HepG2 (cell line): Measurements from ENCODE around the gene CEACAM16. TPM values are rescaled to one million over a fixed set of nuclear protein-coding genes. Genes with fewer than 3 reads are reported as not detected.

Source experiments
- CBX5 ChIP-seq: sonication (generic); formaldehyde crosslinking; IDR thresholded peaks from 2 replicates; pipeline ENCODE4 v1.4.0; 2020; ENCODE audit warnings: missing genetic modification reagents, borderline replicate concordance
- CENPBD1 ChIP-seq: sonication (generic); formaldehyde crosslinking; IDR thresholded peaks from 2 replicates; pipeline ENCODE4 v1.8.0; 2022; ENCODE audit warnings: missing genetic modification reagents, low read depth, mild to moderate bottlenecking, borderline replicate concordance
- ETV5 ChIP-seq: IDR thresholded peaks from 2 replicates; pipeline ENCODE4 v1.6.1; 2018; ENCODE audit warnings: missing biosample characterization, missing genetic modification reagents, inconsistent platforms, borderline replicate concordance
- FOXA1 ChIP-seq, 2 experiments: fragments of 450-650 bp in 1 of 2; sonication (generic) in 1 of 2; formaldehyde crosslinking in 1 of 2; IDR thresholded peaks; 2 replicates each; pipeline versions ENCODE4 v1.4.0 to v1.6.1; 2016 to 2020; ENCODE audit warnings: missing genetic modification reagents in 1 of 2
- GABPA ChIP-seq, 2 experiments: IDR thresholded peaks; 2 replicates each; pipeline ENCODE4 v1.6.1; 2011 to 2016; ENCODE audit warnings: low read depth in 2 of 2, low read length in 1 of 2, missing biosample characterization in 1 of 2, missing genetic modification characterization in 1 of 2
- HMG20A ChIP-seq: IDR thresholded peaks from 2 replicates; pipeline ENCODE4 v1.6.1; 2016; ENCODE audit warnings: borderline replicate concordance
- ISX ChIP-seq: sonication (generic); formaldehyde crosslinking; conservative IDR thresholded peaks from 2 replicates; pipeline ENCODE4 v1.5.0; 2020; ENCODE audit warnings: missing genetic modification reagents
- MAX ChIP-seq: IDR thresholded peaks from 2 replicates; pipeline ENCODE4 v1.6.1; 2012; ENCODE audit warnings: inconsistent platforms
- NR2F1 ChIP-seq, 2 experiments: fragments of 450-650 bp in 1 of 2; formaldehyde crosslinking in 1 of 2; IDR thresholded peaks; 2 replicates each; pipeline versions ENCODE4 v1.5.0 to v1.6.1; 2016 to 2020; ENCODE audit warnings: mild to moderate bottlenecking in 1 of 2, missing compliant biosample characterization in 1 of 2, missing genetic modification reagents in 1 of 2, moderate library complexity in 1 of 2
- RFXANK ChIP-seq: IDR thresholded peaks from 2 replicates; pipeline ENCODE4 v1.6.1; 2016
- RXRB ChIP-seq: IDR thresholded peaks from 2 replicates; pipeline ENCODE4 v1.6.1; 2016; ENCODE audit warnings: borderline replicate concordance, missing genetic modification reagents, missing compliant biosample characterization
- SSRP1 ChIP-seq: IDR thresholded peaks from 2 replicates; pipeline ENCODE4 v1.6.1; 2016; ENCODE audit warnings: control low read depth
- TEAD2 ChIP-seq: sonication (generic); formaldehyde crosslinking; IDR thresholded peaks from 2 replicates; pipeline ENCODE4 v1.9.0; 2021; ENCODE audit warnings: missing genetic modification reagents
- ZNF180 ChIP-seq: sonication (generic); formaldehyde crosslinking; IDR thresholded peaks from 2 replicates; pipeline ENCODE4 v1.4.0; 2020; ENCODE audit warnings: low read depth, missing genetic modification reagents, borderline replicate concordance
- ZNF30 ChIP-seq: sonication (generic); formaldehyde crosslinking; IDR thresholded peaks from 2 replicates; pipeline ENCODE4 v1.5.0; 2020; ENCODE audit warnings: mild to moderate bottlenecking, missing genetic modification reagents
- ZNF382 ChIP-seq: sonication (generic); formaldehyde crosslinking; IDR thresholded peaks from 2 replicates; pipeline ENCODE4 v1.5.0; 2020; ENCODE audit warnings: missing genetic modification reagents, mild to moderate bottlenecking, borderline replicate concordance
- ZNF510 ChIP-seq: sonication (generic); formaldehyde crosslinking; IDR thresholded peaks from 2 replicates; pipeline ENCODE4 v1.4.0; 2020; ENCODE audit warnings: low read depth, mild to moderate bottlenecking, missing genetic modification reagents
- ZNF878 ChIP-seq: sonication (generic); formaldehyde crosslinking; IDR thresholded peaks from 2 replicates; pipeline ENCODE4 v1.8.1; 2023; ENCODE audit warnings: mild to moderate bottlenecking, missing genetic modification reagents, moderate library complexity
- ZSCAN21 ChIP-seq: sonication (generic); formaldehyde crosslinking; IDR thresholded peaks from 2 replicates; pipeline ENCODE4 v1.8.0; 2022; ENCODE audit warnings: mild to moderate bottlenecking, missing genetic modification reagents, moderate library complexity, borderline replicate concordance
- ZSCAN25 ChIP-seq: sonication (generic); formaldehyde crosslinking; IDR thresholded peaks from 2 replicates; pipeline ENCODE4 v1.8.0; 2022; ENCODE audit warnings: mild to moderate bottlenecking, missing genetic modification reagents
- polyA plus RNA-seq, 8 experiments: library from polyadenylated mRNA; depleted of rRNA in 3 of 8; stranded (reverse) in 7 of 8; unstranded in 1 of 8; fragments of >200 nt; fragmentation: Illumina TruSeq in 4 of 8; extraction: Trizol in 4 of 8; gene quantifications; 2 replicates each; pipeline versions ENCODE4 v1.2.1 to v1.2.3, GENCODE V29; 2011 to 2016; ENCODE audit warnings: low read depth in 4 of 8, missing spikeins in 1 of 8, mixed read lengths in 1 of 8; ENCODE audit not compliant: insufficient read depth in 1 of 8
- total RNA-seq, 5 experiments: library from RNA; depleted of rRNA; stranded (reverse); fragments of >200 nt; fragmentation: Illumina TruSeq; extraction: Trizol; gene quantifications; 2 replicates each; pipeline ENCODE4 v1.2.3, GENCODE V29; 2016; ENCODE audit warnings: low read depth in 1 of 5
- TF ChIP-seq, protein P1 (sequence below): sonication (generic); formaldehyde crosslinking; IDR thresholded peaks from 2 replicates; pipeline ENCODE4 v1.4.0; 2020; ENCODE audit warnings: missing genetic modification reagents
- TF ChIP-seq, protein P2 (sequence below): sonication (generic); formaldehyde crosslinking; IDR thresholded peaks from 2 replicates; pipeline ENCODE4 v1.5.1; 2020; ENCODE audit warnings: mild to moderate bottlenecking, missing genetic modification reagents

CEACAM16 gene
- total and polyA plus RNA-seq, 2 of the 13 experiments (the other 11 are each of a cell fraction or from before 2014, with no cell fraction given), result not detected

DNA sequence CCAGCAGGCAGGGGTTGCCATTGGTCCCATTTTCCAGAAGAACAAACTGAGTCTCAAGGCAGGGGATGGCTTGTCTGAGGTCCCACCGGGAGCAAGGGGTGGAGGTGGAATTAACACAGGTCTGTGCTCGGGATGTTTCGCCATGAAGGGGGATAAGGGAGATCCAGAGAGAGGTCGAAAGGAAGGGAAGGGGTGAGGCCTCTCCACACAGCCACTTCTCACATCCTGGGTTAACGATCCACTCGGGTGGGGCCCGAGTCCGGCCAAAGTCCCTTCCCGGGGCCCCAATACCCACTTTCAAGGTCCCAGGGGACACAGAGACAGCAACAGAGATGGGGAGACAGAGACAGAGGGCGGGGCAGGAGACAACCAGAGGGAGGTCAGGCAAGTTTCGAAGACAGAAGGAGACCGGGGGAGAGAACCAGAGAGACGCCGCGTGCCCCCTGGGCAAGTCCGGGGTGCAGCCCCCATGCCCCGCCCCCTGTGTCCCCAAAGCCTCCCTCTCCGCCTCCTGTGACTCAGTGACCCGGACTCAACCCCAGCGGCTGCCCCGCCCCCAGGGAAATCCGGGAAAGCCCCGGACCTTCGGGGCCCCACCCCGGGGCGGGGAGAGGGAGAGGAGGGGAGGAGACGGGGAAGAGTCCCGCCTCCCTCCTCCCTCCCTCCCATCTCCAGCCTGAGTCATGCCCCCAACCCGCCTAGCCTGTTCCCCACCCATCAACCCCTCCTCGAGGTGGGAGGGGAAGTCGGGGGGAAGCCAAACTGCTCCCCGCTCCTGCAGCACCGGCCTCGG, 48.2 kb downstream of the CEACAM16 start (continued):
- TF ChIP-seq ISX (CRISPR knock-in tag), result no peak
- TF ChIP-seq CBX5, result 0 out of 2 replicates have a peak, but pooled peaks have one; percentile 32
- TF ChIP-seq ZNF510 (CRISPR knock-in tag), result no peak
- TF ChIP-seq ZNF180 (CRISPR knock-in tag), result no peak
- no peak for TF ChIP-seq CENPBD1
- peak; percentile 53 for TF ChIP-seq MAX
- no peak for TF ChIP-seq ZNF878 (CRISPR knock-in tag)
- TF ChIP-seq RXRB (CRISPR knock-in tag), result peak; percentile 91
- TF ChIP-seq, protein P1, sequence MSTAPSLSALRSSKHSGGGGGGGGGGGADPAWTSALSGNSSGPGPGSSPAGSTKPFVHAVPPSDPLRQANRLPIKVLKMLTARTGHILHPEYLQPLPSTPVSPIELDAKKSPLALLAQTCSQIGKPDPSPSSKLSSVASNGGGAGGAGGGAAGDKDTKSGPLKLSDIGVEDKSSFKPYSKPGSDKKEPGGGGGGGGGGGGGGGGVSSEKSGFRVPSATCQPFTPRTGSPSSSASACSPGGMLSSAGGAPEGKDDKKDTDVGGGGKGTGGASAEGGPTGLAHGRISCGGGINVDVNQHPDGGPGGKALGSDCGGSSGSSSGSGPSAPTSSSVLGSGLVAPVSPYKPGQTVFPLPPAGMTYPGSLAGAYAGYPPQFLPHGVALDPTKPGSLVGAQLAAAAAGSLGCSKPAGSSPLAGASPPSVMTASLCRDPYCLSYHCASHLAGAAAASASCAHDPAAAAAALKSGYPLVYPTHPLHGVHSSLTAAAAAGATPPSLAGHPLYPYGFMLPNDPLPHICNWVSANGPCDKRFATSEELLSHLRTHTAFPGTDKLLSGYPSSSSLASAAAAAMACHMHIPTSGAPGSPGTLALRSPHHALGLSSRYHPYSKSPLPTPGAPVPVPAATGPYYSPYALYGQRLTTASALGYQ (CRISPR knock-in tag), result 0 out of 2 replicates have a peak, but pooled peaks have one; percentile 38
- TF ChIP-seq NR2F1 (CRISPR knock-in tag; IDR thresholded peaks at IDR 0.05), result peak; percentile 58 to 73; a peak in 3 of 4 replicates
- no peak for TF ChIP-seq ZNF30 (CRISPR knock-in tag)
- TF ChIP-seq ETV5, result peak; percentile 55; the same call in 1 of the 2 replicates
- no peak for TF ChIP-seq ZNF382 (CRISPR knock-in tag)
- no peak for TF ChIP-seq TEAD2
- no peak for TF ChIP-seq GABPA (IDR thresholded peaks at IDR 0.05; ENCODE audit: low read depth, low read length)
- TF ChIP-seq GABPA (CRISPR knock-in tag; IDR thresholded peaks at IDR 0.05; ENCODE audit: low read depth), result no peak
- TF ChIP-seq HMG20A (CRISPR knock-in tag), result no peak; the same call in 1 of the 2 replicates
- TF ChIP-seq FOXA1 (IDR thresholded peaks at IDR 0.05), result no peak
- no peak; the same call in 1 of the 2 replicates for TF ChIP-seq FOXA1 (CRISPR knock-in tag; IDR thresholded peaks at IDR 0.05)
- TF ChIP-seq ZSCAN25, result peak; percentile 98
- TF ChIP-seq, protein P2, sequence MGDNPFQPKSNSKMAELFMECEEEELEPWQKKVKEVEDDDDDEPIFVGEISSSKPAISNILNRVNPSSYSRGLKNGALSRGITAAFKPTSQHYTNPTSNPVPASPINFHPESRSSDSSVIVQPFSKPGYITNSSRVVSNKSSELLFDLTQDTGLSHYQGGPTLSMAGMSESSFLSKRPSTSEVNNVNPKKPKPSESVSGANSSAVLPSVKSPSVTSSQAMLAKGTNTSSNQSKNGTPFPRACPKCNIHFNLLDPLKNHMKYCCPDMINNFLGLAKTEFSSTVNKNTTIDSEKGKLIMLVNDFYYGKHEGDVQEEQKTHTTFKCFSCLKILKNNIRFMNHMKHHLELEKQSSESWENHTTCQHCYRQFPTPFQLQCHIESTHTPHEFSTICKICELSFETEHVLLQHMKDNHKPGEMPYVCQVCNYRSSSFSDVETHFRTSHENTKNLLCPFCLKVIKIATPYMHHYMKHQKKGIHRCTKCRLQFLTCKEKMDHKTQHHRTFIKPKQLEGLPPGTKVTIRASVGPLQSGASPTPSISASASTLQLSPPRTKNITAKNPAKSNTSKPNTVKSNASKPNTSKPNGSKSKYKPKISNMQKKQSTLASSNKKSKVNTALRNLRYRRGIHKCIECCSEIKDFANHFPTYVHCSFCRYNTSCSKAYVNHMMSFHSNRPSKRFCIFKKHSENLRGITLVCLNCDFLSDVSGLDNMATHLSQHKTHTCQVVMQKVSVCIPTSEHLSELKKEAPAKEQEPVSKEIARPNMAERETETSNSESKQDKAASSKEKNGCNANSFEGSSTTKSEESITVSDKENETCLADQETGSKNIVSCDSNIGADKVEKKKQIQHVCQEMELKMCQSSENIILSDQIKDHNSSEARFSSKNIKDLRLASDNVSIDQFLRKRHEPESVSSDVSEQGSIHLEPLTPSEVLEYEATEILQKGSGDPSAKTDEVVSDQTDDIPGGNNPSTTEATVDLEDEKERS (CRISPR knock-in tag), result no peak; the same call in 1 of the 2 replicates
- TF ChIP-seq RFXANK (CRISPR knock-in tag), result no peak
- peak; percentile 47; the same call in 1 of the 2 replicates for TF ChIP-seq ZSCAN21
- no peak for TF ChIP-seq SSRP1
